GM12878 (cell line): ENCODE measurements around the gene STAT4. TPM values are rescaled to one million over a fixed set of nuclear protein-coding genes. Genes with fewer than 3 reads are reported as not detected.

Experiments used
- ATAC-seq: fragments of 200-7000 bp; cut with Tn5 transposase; 3 replicates; pipeline ENCODE4 v1.9.1; 2020; ENCODE audit warnings: mild to moderate bottlenecking, moderate library complexity
- BruUV-seq: library from RNA; stranded (reverse); fragments of 400-500 nt; replicated peaks from 2 replicates; lab custom pipeline; 2021; lab: Mats Ljungman, UMichigan
- CTCF ChIA-PET: fragments of 300-600 bp; sonication (Branson Sonifier 250); formaldehyde crosslinking; extraction: SDS; loops from one replicate; lab custom pipeline; 2021; ENCODE audit warnings: inconsistent platforms; lab: Yijun Ruan, JAX
- POLR2A ChIA-PET: fragments of 350-600 bp; formaldehyde crosslinking; extraction: SDS; loops from one replicate; lab custom pipeline; 2021; ENCODE audit warnings: inconsistent platforms; lab: Charles Lee
- RAD21 ChIA-PET: fragments of 300-600 bp; sonication (Branson Sonifier 250); formaldehyde crosslinking; loops from one replicate; lab custom pipeline; 2023; ENCODE audit warnings: antibody characterized with exemption; ENCODE audit not compliant: unreplicated experiment; lab: Charles Lee
- SMC1A ChIA-PET: fragments of 300-600 bp; sonication (Branson Sonifier 250); formaldehyde crosslinking; loops from one replicate; lab custom pipeline; 2023; ENCODE audit not compliant: unreplicated experiment, uncharacterized antibody; lab: Charles Lee
- DNase-seq: peaks from one replicate; pipeline ENCODE4 v3.0.0-alpha.2; 2011; ENCODE audit warnings: low read depth, low spot score
- FAIRE-seq: peaks from 3 replicates; lab custom pipeline; 2011; peaks lifted over from hg19 to GRCh38; lab: Jason Lieb, UNC
- H2AFZ ChIP-seq: 2 replicates; pipeline ENCODE4 v1.6.0; 2011; ENCODE audit warnings: low read depth, low read length, control low read depth; ENCODE audit not compliant: control insufficient read depth
- H3K27ac ChIP-seq: 2 replicates; pipeline ENCODE4 v1.5.1; 2011; ENCODE audit warnings: control low read depth; ENCODE audit not compliant: control insufficient read depth, insufficient read depth
- H3K27me3 ChIP-seq, 2 experiments: replicated peaks in 1 of 2; 2 replicates each; pipeline versions ENCODE4 v1.6.0 to v1.6.1; 2011; ENCODE audit warnings: low read length in 1 of 2; ENCODE audit not compliant: control insufficient read depth in 2 of 2, insufficient read depth in 2 of 2
- H3K36me3 ChIP-seq, 2 experiments: 2 replicates each; pipeline ENCODE4 v1.5.1; 2011; ENCODE audit warnings: low read length in 1 of 2; ENCODE audit not compliant: control insufficient read depth in 2 of 2, insufficient read depth in 2 of 2
- H3K4me1 ChIP-seq: 2 replicates; pipeline ENCODE4 v1.6.1; 2011; ENCODE audit warnings: mild to moderate bottlenecking, low read length, moderate library complexity, mixed read lengths; ENCODE audit not compliant: control insufficient read depth, insufficient read depth
- H3K4me2 ChIP-seq: 2 replicates; pipeline ENCODE4 v1.6.0; 2011; ENCODE audit warnings: control low read depth; ENCODE audit not compliant: control insufficient read depth, insufficient read depth
- H3K4me3 ChIP-seq: fragments of 200-600 bp; sonication (generic); 2 replicates; pipeline ENCODE4 v1.5.1; 2016
- H3K79me2 ChIP-seq: 2 replicates; pipeline ENCODE4 v1.6.0; 2011; ENCODE audit warnings: low read length; ENCODE audit not compliant: control insufficient read depth, insufficient read depth
- H3K9ac ChIP-seq: 2 replicates; pipeline ENCODE4 v1.8.0; 2011; ENCODE audit warnings: low read length, control low read depth, mixed read lengths; ENCODE audit not compliant: control insufficient read depth, insufficient read depth
- H3K9me3 ChIP-seq: replicated peaks from 3 replicates; pipeline ENCODE4 v1.5.1; 2011; ENCODE audit warnings: mild to moderate bottlenecking, low read length; ENCODE audit not compliant: control insufficient read depth, insufficient read depth
- H4K20me1 ChIP-seq: 2 replicates; pipeline ENCODE4 v1.6.0; 2011; ENCODE audit not compliant: control insufficient read depth, insufficient read depth
- BACH1 ChIP-seq: fragments of 450-650 bp; IDR thresholded peaks from 2 replicates; pipeline ENCODE4 v1.6.1; 2017; ENCODE audit warnings: mild to moderate bottlenecking, borderline replicate concordance
- DPF2 ChIP-seq: fragments of 450-650 bp; IDR thresholded peaks from 2 replicates; pipeline ENCODE4 v1.6.1; 2017; ENCODE audit warnings: mild to moderate bottlenecking
- FOXM1 ChIP-seq: IDR thresholded peaks from 2 replicates; pipeline ENCODE4 v1.6.1; 2012; ENCODE audit warnings: low read depth, mild to moderate bottlenecking, inconsistent platforms, low read length, moderate library complexity
- MLLT1 ChIP-seq: fragments of 450-650 bp; IDR thresholded peaks from 2 replicates; pipeline ENCODE4 v1.6.1; 2016; ENCODE audit warnings: mild to moderate bottlenecking
- MYC ChIP-seq: IDR thresholded peaks from 2 replicates; pipeline ENCODE4 v1.6.1; 2011; ENCODE audit warnings: mild to moderate bottlenecking, low read length, moderate library complexity, inconsistent platforms; ENCODE audit not compliant: insufficient read depth, insufficient replicate concordance, insufficient read length, severe bottlenecking
- NFIC ChIP-seq: IDR thresholded peaks from 2 replicates; pipeline ENCODE4 v1.6.1; 2012; ENCODE audit warnings: low read depth, mild to moderate bottlenecking, inconsistent platforms, low read length, moderate library complexity
- NFYA ChIP-seq: IDR thresholded peaks from 2 replicates; pipeline ENCODE4 v1.6.1; 2011; ENCODE audit warnings: low read depth, mild to moderate bottlenecking, low read length, improper control_type of control experiment, borderline replicate concordance
- SREBF2 ChIP-seq: IDR thresholded peaks from 2 replicates; pipeline ENCODE4 v1.6.1; 2012; ENCODE audit warnings: mild to moderate bottlenecking, low read length
- YBX1 ChIP-seq: fragments of 450-650 bp; IDR thresholded peaks from 2 replicates; pipeline ENCODE4 v1.6.1; 2016; ENCODE audit warnings: antibody characterized with exemption
- YY1 ChIP-seq: IDR thresholded peaks from 2 replicates; pipeline ENCODE4 v1.6.1; 2011; ENCODE audit warnings: low read depth, mild to moderate bottlenecking, low read length
- ZNF687 ChIP-seq: fragments of 450-650 bp; IDR thresholded peaks from 2 replicates; pipeline ENCODE4 v1.6.1; 2017; ENCODE audit warnings: mild to moderate bottlenecking, moderate library complexity
- WGBS: methylation state at CpG from one replicate; pipeline ENCODE4 v1.1.6; 2016; ENCODE audit warnings: low lambda C conversion rate; ENCODE audit not compliant: insufficient replicate concordance, insufficient coverage; ENCODE audit errors: missing lambda C conversion rate; 5-methylcytosine and 5-hydroxymethylcytosine counted together
- in situ Hi-C: fragments of 300-500 bp; cut with MboI; formaldehyde crosslinking; loops from 9 replicates; pipeline ENCODE4 v1.14.3; 2018; ENCODE audit warnings: mixed read lengths
- intact Hi-C: fragments of 100-400 bp; cut with micrococcal nuclease; formaldehyde crosslinking; loops from one replicate; pipeline ENCODE4 v1.14.2; 2022; ENCODE audit not compliant: unreplicated experiment
- polyA plus RNA-seq, 11 experiments: library from polyadenylated mRNA; depleted of rRNA in 4 of 11; unstranded in 6 of 11; stranded (reverse) in 5 of 11; fragments of >200 nt; fragmentation: Nextera tagmentation in 4 of 11; fragmentation: Illumina TruSeq in 1 of 11; extraction: Ambion mirVana in 4 of 11; extraction: Trizol in 1 of 11; gene quantifications; 1 replicate in 1 of 11; 2 replicates in 10 of 11; pipeline versions ENCODE4 v1.2.1 to v1.2.3, GENCODE V29; 2011 to 2016; ENCODE audit warnings: inconsistent platforms in 2 of 11, missing spikeins in 2 of 11, low read depth in 1 of 11
- total RNA-seq, 4 experiments: library from RNA; depleted of rRNA in 3 of 4; stranded (reverse); fragments of >200 nt in 3 of 4; fragmentation: Illumina TruSeq in 1 of 4; extraction: Trizol in 1 of 4; gene quantifications; 2 replicates each; pipeline versions ENCODE4 v1.2.1 to v1.2.3, GENCODE V29; 2013 to 2021
- TF ChIP-seq, protein P1 (sequence below): fragments of 450-650 bp; IDR thresholded peaks from 2 replicates; pipeline ENCODE4 v1.6.1; 2017; ENCODE audit warnings: mild to moderate bottlenecking

The STAT4 gene
- total and polyA plus RNA-seq, 10 of the 15 experiments (the other 5 are each of a cell fraction or from before 2014, with no cell fraction given) = 3.1 to 9.3 (median 7.1) TPM

DNA sequence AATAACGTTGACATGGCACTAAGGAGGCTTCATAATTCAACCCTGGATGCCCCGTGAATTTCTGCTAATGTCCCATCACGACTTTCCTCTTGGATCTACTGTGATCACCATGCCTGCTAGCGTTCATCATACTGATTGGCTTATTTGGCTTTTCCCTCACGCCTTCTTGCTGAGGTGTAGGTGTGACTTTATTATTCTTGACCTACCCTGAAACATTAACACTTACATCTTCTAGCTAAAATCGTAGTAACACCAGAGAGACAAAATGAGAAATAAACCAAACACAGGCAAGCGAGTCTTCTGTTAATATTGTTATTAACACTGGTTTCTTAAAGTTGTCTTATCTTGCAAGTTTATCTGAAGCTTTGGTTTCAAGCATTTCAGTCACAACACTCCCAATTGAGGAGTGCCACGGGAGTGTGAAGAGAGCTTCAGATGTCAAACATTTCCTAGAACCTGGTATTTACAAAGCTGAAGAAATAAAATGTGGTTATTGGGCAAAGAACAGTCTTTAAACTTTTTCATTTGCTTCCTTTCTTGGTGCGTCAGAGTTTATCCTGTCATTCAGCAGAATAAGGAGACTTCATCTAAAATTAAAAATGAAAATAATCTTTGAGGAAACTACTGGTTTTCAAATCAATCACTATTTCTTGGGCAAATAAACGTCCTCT, 121.4 kb downstream of the STAT4 start (continued):
- TF ChIP-seq, protein P1, sequence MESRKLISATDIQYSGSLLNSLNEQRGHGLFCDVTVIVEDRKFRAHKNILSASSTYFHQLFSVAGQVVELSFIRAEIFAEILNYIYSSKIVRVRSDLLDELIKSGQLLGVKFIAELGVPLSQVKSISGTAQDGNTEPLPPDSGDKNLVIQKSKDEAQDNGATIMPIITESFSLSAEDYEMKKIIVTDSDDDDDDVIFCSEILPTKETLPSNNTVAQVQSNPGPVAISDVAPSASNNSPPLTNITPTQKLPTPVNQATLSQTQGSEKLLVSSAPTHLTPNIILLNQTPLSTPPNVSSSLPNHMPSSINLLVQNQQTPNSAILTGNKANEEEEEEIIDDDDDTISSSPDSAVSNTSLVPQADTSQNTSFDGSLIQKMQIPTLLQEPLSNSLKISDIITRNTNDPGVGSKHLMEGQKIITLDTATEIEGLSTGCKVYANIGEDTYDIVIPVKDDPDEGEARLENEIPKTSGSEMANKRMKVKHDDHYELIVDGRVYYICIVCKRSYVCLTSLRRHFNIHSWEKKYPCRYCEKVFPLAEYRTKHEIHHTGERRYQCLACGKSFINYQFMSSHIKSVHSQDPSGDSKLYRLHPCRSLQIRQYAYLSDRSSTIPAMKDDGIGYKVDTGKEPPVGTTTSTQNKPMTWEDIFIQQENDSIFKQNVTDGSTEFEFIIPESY = no peak
- TF ChIP-seq NFYA = no peak
- TF ChIP-seq YBX1 = no peak

- peaks cover 9% of the 10 kb centered on the region for H3K79me2 ChIP-seq
- no peak overlapping the region for H3K4me2 ChIP-seq
- no TSS peak for BruUV-seq
- CTCF ChIA-PET = interaction anchor here (1.1 kb wide), 1 partner anchor 19 kb away, joined by 3 read pairs; no protein-coding TSS in a partner anchor
- H3K4me3 ChIP-seq = no peak overlapping the region
- no peak overlapping the region for H3K27ac ChIP-seq
- SMC1A ChIA-PET = interaction anchor here (0.9 to 2.0 kb wide), 2 partner anchors 14 to 81 kb away, joined by 3 to 11 read pairs; no protein-coding TSS in a partner anchor
- no peak for TF ChIP-seq SREBF2
- TF ChIP-seq MLLT1 = no peak
- no peak for TF ChIP-seq NFIC
- TF ChIP-seq MYC = no peak
- no peak for TF ChIP-seq DPF2
- no peak for TF ChIP-seq BACH1
- no peak for TF ChIP-seq ZNF687
- no peak for TF ChIP-seq FOXM1
- TF ChIP-seq YY1 = no peak
- TF ChIP-seq, all 136 proteins: peak for 0
- WGBS = 50% methylated on average over 2 of the region's 2 CpGs
- DNase-seq = no peak
- no peak for ATAC-seq
- in situ Hi-C loops (no loop called here), intact Hi-C loops (no loop called here)
- ChIA-PET POLR2A (interaction anchor here (8.3 kb wide), 1 partner anchor 14 kb away, joined by 75 read pairs; the partner anchor contains the start of gene STAT1), RAD21 (no interaction called here)
- Histone ChIP-seq H3K9me3 (no peaks in the 10 kb centered on the region), H3K4me1 (peaks cover 20% of the 10 kb centered on the region), H4K20me1 (no peaks in the 10 kb centered on the region), H3K36me3 (no peaks in the 10 kb centered on the region), H3K27me3 (no peaks in the 10 kb centered on the region), H2AFZ (no peak overlapping the region), H3K9ac (no peak overlapping the region)
- FAIRE-seq = no peak
Measured at GRCh38 chr2:191026377-191026776, 124.4 kb downstream of the STAT4 start.
